ELR (cell line): ENCODE data around the gene CPTP.

Experiments
- DNase-seq: peaks from one replicate; pipeline ENCODE4 v3.0.0-alpha.2; 2015; ENCODE audit warnings: low read depth

Gene CPTP

DNA sequence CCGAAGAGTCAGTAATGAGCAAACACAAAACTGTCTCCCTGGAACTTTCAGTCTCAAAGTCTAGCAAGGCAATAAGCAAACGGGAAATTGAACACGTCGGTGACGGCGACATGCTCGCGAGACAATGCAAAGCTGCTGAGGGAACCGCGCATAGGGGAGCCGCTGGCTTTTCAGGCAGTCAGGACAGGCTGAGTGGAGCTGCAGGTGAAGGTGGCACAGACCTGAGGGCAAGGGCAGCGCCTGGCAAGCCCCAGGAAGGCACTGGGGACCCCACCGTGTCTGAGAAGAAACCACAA is 5.0 kb upstream of the CPTP start:
- no peak for DNase-seq

DNA sequence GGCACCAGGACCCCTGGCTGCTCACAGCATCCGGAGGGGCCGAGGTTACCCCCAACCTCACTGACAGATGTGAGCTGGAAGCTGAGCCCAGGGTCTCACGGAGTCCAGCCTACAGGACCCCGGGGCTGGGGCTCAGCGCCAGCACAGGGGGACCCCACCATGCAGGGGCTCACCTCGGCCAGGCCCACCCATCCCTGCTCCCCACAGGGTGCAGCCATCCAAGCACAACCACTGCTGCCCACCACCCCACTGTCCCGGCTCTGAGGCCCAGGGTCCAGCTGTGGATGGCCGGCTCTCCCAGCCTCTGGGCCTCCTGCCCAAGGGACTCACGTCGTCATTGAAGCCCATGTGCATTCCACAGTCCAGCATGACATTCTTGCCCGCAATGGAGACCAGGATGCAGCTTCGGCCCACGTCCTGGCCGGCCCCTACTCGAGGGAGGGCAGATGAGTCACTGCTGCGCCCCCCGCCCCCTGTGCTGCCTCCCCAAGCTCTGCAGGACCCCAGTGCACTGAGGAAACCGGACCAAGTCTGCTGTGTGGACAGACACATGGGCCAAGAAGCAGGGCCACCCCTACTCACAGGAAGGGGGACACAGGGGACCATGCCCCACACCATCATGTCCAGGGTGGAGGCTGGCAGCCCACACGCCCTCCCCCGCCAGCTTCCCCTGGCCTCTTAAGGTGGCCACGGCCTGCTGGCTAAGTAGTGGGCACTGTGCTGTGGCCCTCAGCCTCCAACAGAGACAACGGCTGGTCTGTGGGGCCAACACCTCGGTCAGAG is 3.7 kb upstream of the CPTP start:
- no peak for DNase-seq

DNA sequence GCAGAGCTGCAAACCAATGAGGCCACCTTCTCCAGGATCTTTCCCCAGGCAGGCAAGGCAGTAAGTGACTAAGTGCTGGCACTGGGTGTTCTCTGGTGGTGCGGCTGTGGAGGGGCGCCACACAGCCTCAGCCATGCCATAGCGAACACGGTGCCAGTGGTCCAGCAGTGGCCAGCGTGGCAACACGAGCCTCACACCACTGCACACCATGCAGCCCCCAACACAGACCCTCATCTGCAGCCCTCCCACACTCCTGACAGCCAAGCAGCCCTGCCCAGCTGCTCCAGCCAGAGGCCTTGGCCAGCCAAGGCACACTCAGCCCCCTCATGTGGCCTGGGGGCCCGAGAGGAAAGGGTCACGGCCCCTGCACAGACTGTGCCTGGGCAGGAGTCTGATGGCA is 3.1 kb upstream of the CPTP start:
- no peak for DNase-seq

DNA sequence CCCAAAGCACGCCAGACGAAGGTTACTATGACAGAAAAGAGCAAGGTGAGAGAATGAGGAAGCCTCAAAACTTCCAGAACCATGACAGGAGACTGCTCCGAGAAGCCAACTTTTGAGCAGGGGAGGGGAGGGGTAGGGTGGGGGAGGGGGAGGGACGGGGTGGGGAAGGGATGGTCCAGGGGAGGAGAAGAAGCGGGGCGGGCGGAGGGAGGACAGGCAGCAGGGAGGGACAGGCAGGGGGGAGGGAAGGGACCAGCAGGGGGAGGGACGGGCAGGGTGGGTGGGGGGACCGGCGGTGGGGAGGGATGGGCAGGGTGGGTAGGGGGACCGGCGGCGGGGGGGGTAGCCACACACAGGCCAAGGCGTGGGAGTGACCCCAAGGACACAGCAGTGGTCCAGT is 2.2 kb upstream of the CPTP start:
- no peak for DNase-seq

DNA sequence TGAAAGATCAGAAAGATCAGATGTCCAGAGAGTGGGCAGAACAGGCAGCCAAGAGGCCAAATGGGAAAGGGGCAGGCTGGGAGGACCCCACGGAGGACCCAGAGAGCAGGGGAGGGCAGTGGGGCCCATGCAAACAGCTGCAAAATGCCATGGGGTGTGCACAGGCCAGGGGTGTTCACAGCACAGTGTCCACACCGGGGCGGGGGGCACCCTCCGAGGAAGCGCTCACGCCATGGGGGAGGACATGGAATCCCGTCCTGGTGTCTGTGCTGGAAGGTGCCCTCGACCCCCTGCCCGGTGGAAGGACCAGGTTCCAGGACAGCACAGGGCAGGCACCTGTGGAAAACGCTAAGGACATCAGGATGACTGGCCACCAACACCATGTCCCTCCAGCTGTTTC is 1.6 kb upstream of the CPTP start:
- no peak for DNase-seq

GRCh38 chr1:1324084-1324523 is 498 bp upstream of the CPTP start:
- DNase-seq = no peak

DNA sequence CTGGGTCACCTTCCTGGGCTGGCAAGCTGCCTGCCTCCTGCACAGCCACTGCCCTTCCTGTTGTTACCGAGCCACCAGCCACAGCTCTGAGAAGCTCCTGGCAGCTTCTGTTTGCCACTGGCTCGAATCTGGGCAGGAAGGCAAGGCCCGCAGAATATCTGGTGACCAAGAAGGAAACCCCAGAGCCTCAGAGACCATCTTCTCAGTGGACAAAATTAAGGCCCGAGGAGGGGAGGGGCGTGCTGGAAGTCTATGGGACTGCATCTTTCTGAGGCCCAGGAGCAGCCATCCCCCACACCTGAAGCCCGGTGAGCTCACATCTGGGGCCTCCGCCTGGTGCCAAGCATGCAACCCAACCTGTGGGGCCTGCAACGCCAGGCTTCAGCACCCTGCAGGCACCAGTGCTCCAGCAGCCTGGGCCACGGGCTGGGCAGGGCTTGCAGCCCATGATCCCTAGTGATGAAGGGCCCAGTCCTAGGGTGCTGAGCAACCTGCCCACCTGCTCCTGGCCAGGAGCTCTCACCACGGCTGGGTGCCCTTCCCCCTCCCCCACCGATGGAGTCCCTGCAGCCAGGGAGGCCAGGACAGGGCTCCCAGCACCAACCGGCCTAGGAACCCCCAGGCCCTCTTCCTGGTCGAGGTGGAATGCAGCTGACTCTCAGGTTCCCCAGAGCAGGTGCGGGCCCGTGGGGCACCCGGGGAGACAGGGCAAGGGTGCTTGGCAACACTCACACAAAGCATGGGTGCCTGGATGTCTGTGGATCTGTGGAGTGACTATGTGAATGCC is 879 bp downstream of the CPTP start:
- no peak for DNase-seq

DNA sequence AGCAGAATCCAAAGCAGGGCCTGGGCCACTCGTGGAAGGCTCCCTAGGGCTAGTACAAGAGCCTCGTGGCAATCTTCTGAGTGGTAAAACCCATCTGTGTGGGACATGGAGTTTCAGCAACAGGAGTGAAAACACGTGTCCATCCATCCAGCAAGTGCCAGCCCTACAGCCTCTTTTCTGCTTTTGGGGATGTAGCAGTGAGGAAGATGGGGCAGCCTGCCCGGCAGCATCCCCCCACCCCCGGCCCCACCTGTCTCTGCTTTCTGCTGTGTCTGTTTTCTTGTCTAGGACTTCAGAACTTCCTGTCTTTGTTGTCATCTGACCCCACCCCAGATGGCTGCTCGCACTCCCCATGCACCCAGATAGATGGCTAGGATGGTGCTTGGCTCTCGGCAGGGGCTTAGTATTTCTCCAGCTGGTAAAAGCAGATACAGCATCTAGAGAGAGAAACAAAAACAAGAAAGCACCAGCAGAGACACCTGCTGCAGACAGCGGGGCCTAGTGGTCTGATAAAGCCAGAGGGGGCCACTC is 1.5 kb downstream of the CPTP start:
- no peak for DNase-seq

- DNase-seq = no peak
Measured at GRCh38 chr1:1327291-1327690, 2.7 kb downstream of the CPTP start.

- DNase-seq = no peak
Measured at GRCh38 chr1:1328254-1328653, 3.7 kb downstream of the CPTP start.

DNA sequence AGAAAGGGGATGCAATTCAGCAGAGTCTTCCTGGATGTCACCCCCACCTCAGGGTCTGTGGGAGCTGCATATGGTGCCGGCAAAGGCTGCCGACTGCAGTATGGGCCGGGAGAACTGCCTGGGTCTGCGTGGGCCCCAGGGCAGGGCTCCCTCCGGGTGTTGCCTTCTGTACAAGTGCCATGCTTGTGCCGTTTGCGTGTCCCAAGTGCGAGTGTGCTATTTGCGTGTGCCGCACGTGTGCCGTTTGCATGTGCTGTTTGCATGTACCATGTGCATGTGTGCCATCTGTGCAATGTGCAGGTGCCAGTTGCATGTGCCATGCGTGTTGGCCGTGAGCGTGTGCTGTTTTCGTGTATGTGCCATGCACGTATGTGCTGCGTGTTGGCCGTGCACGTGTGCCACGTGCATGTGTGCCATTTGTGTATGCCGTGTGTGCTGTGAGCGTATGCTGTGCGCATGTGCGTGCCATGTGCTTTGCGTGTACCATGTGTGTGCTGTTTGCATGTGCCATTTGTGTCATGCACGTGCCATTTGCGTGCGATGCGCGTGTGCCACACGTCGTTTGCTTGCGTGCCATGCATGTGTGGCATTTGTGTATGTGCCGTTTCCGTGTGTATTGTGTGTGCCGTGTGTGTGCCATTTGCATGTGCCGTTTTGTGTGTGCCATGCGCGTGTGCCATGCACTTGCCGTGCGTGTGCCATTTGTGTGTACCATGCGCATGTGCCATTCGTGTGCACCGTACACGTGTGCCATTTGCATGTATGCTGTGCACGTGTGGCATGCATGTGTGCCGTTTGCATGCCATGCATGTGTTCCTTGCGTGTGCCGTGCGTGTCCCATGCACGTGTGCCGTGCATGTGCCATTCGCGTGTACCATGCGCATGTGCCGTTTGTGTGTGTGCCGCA is 5.0 kb downstream of the CPTP start:
- no peak for DNase-seq

DNA sequence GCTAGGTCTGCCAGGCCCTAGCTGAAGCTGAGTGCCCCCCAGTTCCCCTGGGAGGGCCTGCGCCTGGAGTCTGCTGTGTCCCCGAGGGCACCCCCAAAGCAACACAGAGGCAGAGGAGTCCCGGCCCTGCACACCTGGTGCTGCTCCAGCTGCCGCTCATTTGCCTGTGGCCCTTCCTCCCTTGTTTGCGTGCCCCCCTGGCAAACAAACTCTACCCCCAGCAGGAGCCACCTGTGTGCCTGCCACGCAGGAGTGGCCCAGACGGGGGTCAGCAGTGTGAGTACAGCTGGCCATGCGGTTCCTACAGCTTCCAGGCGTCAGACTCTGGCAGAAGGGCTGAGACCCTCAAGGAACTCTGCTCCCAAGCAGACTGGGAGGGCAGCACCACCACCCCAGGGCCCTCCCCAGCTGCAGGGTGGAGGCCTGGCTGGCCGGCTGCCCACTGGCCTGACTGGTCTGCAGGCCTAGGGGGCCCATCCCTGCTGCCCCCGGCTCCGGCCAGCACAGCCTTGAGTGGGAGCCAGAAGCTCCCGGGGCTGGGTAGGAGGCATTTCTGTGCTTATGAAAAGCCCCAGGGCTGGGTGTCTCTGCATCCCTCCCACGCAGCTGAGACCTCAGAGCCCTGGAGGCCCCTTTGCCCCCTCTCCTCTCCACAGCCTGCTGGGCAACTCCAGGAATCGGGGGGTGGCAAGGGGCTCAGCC is 5.9 kb downstream of the CPTP start:
- DNase-seq = no peak

GRCh38 chr1:1331068-1331965 is 6.7 kb downstream of the CPTP start, which contains the start of gene TAS1R3:
TSS of gene TAS1R3 (plus strand) at chr1:1331280. CDS start at chr1:1331346, 66 bp downstream.
- peak; percentile 40 for DNase-seq

DNA sequence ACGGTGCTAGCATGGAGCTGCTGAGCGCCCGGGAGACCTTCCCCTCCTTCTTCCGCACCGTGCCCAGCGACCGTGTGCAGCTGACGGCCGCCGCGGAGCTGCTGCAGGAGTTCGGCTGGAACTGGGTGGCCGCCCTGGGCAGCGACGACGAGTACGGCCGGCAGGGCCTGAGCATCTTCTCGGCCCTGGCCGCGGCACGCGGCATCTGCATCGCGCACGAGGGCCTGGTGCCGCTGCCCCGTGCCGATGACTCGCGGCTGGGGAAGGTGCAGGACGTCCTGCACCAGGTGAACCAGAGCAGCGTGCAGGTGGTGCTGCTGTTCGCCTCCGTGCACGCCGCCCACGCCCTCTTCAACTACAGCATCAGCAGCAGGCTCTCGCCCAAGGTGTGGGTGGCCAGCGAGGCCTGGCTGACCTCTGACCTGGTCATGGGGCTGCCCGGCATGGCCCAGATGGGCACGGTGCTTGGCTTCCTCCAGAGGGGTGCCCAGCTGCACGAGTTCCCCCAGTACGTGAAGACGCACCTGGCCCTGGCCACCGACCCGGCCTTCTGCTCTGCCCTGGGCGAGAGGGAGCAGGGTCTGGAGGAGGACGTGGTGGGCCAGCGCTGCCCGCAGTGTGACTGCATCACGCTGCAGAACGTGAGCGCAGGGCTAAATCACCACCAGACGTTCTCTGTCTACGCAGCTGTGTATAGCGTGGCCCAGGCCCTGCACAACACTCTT is 7.6 kb downstream of the CPTP start:
- no peak for DNase-seq

DNA sequence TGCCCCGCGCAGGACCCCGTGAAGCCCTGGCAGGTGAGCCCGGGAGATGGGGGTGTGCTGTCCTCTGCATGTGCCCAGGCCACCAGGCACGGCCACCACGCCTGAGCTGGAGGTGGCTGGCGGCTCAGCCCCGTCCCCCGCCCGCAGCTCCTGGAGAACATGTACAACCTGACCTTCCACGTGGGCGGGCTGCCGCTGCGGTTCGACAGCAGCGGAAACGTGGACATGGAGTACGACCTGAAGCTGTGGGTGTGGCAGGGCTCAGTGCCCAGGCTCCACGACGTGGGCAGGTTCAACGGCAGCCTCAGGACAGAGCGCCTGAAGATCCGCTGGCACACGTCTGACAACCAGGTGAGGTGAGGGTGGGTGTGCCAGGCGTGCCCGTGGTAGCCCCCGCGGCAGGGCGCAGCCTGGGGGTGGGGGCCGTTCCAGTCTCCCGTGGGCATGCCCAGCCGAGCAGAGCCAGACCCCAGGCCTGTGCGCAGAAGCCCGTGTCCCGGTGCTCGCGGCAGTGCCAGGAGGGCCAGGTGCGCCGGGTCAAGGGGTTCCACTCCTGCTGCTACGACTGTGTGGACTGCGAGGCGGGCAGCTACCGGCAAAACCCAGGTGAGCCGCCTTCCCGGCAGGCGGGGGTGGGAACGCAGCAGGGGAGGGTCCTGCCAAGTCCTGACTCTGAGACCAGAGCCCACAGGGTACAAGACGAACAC is 8.3 kb downstream of the CPTP start:
- no peak for DNase-seq

DNA sequence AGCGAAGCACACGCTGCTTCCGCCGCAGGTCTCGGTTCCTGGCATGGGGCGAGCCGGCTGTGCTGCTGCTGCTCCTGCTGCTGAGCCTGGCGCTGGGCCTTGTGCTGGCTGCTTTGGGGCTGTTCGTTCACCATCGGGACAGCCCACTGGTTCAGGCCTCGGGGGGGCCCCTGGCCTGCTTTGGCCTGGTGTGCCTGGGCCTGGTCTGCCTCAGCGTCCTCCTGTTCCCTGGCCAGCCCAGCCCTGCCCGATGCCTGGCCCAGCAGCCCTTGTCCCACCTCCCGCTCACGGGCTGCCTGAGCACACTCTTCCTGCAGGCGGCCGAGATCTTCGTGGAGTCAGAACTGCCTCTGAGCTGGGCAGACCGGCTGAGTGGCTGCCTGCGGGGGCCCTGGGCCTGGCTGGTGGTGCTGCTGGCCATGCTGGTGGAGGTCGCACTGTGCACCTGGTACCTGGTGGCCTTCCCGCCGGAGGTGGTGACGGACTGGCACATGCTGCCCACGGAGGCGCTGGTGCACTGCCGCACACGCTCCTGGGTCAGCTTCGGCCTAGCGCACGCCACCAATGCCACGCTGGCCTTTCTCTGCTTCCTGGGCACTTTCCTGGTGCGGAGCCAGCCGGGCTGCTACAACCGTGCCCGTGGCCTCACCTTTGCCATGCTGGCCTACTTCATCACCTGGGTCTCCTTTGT is 9.1 kb downstream of the CPTP start:
- no peak for DNase-seq

DNA sequence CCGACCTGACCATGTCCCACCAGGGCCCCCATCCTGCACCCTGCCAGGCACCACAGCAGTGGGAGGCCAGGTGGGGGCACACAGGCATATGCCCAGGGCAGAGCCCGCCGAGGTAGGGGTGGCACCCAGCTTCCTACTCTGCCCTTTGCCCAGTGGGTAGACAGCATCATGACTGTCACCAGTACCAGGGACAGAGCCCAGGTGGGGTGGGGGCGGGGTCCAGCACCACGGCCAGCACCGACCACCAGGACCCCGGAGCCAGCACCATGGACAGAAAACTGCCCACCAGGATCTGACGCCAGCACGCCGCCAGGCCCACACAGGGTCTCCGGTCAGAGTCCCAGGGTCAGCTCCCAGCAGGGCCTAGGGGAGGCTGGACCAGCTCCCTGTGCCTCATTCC is 10.2 kb downstream of the CPTP start:
- no peak for DNase-seq

GRCh38 chr1:1335283-1335682 is 10.7 kb downstream of the CPTP start:
- DNase-seq = no peak

DNA sequence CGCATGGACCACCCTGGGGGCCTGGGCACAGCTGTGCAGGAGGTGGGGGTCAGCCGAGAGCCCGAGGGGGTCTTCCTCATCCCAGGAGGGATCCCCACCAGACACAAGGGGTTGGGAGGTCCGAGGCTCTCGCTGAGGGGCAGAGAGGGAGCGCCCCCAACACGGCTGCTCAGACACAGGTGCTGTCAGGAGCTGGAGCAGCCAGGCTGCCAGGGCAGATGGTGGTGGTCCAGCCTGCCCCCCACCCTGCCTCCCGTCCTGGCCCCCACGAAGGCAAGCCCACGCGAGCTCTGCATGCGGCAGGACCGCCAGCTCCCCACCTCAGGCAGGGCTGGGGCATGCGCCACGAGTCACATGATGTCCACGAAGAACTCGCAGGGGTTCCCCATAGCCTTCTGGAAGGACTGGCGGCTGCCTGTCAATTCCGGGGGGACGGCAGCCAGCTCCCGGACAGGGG is 11.2 kb downstream of the CPTP start:
- no peak for DNase-seq
